Right ventricle myocardium superior (tissue), 1 donor: Measurements from ENCODE around the gene LPP. TPM values are rescaled to one million over a fixed set of nuclear protein-coding genes. Genes with fewer than 3 reads are reported as not detected.

Experiments used
- ATAC-seq: fragments of 200-7000 bp; cut with Tn5 transposase; one replicate; pipeline ENCODE4 v1.9.1; 2020; ENCODE audit warnings: mild to moderate bottlenecking; ENCODE audit not compliant: poor library complexity
- DNase-seq: peaks from one replicate; pipeline ENCODE4 v3.0.0-alpha.2; 2020
- intact Hi-C: fragments of 100-400 bp; cut with DNase I; formaldehyde crosslinking; loops from one replicate; pipeline ENCODE4 v1.11.2; 2022
- total RNA-seq: library from RNA; stranded (reverse); fragmentation: NEBNext Ultra II Directional; extraction: Animal tissue kit (Norgen Biotek cat#: 25700); gene quantifications from one replicate; pipeline ENCODE4 v1.2.1, GENCODE V29; 2021
- donor health status: DM: no; HTN: yes; CAD: no; lungs with severe emphysema.

The LPP gene
- total RNA-seq, 1 donor from 2014 or later: 92.9 TPM

DNA sequence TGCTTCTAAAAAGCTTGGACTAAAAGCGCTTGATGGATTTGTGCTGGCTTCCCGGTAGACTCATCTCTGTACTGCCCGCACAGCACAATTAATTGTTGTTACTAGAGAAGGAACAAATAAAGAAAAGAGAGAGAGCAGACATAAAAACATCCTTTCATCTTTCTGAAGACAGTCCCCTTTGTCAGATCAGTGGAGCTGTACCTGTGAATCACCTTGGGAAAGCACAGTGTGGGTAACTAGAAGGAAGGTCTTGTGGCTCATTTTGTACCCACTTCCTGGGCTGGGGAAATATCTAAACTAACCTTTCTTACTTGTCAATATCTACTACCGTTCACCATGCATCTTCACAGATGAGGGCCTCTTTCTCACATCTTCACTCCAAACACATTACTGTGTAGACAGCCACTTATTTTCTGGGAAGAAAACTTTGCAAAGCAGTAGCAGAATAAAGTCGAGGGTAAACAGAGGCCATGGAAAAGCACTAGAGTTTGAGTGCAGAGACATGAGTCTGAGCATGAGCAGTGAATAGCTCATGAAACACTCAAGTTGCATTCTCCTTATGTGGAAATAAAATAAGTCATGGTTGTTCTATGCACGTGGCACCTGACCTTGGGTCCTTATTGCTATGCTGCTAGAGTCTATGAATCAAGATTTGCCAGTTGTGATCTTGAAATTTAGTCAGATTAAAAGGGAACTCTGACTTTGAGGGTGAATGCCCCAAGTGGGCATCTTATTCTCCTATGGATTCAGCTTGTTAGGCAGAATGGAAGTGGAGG lies 169.3 kb downstream of the LPP start:
- DNase-seq (no peak), ATAC-seq (no peak)
- intact Hi-C loops: no loop called here

DNA sequence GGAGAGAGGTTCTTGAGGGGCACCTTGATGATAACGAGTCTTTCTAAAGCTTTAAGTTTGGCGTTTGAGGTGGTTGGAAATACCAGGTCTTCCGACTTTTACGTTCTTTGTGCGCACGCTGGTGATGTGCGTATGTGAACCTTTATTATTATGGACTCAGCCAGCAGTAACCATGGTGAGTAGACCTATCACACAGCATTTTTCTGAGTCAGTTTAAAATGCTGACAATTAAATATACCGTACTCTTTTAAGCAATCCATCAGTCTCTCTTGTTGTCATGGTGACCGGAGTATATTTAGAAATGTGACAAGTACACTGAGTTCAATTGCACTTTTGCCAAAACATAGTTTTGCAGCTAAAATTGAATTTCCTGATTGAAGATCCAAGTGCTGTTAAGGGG lies 172.2 kb downstream of the LPP start:
- intact Hi-C loops: no loop called here
- ATAC-seq (peak; percentile 72), DNase-seq (no peak)

- ATAC-seq: peak; percentile 69
- intact Hi-C loops: no loop called here
- DNase-seq: no peak
These were observed 173.0 kb downstream of the LPP start for GRCh38 chr3:188326968-188327367.

DNA sequence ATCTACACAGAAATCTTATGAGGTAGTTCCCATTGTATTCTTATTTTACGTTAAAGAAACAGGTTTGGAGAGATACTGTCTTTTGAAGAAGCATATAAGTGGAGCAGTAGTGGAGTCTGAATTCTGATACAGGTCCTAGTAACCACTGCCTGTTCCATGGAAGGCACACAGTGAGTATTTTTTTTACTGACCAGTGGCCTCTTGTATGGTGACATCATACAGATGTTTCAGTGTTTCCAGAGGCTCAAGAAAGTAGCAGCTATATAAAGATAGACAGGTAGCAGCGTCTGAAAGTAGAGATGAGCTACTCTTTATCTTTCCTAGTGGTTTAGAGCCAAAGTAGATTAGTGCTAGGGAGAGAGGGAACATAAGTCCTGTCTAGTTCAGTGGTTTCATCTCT lies 173.5 kb downstream of the LPP start:
- DNase-seq (no peak), ATAC-seq (peak; percentile 20)
- intact Hi-C loops: no loop called here

DNA sequence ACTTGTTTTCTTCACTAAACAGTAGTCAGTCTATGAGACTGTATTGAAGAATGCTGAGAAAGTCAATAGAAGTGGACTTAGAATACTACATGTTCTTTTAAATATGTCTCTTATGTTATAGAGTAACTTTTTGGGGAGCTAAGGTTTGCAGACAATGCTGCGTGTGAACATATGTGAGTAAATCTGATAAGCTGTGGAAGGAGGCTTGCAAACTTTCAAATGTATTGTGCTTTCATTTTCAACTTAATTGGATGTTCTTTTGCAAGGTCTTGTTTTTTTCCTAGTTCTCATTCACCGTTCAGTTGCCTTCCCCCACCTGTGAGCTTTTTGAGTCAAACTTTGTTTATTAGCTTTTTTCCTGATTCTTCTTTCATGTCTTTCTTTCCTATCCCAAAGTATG lies 176.2 kb downstream of the LPP start:
- DNase-seq: no peak
- no peak for ATAC-seq
- intact Hi-C loops: no loop called here

DNA sequence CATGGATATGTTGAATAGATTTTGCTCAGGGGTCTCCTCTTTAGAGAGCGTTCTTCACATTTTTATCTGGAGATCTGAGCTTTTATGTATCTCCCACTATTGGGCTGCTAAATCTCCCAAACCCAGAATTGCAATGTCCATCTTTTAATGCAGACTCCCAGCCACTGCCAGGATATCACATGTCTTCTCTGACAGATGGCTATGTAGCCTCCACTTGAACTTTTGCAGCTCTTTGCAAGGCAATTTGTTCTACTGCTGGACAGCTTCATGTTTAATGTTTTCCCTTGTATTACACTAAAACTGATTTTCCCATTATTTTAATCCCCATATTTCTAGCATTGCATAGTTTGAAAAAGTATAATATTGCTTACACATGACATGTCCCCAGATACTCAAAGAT lies 177.2 kb downstream of the LPP start:
- DNase-seq (no peak), ATAC-seq (no peak)
- intact Hi-C loops: no loop called here

DNA sequence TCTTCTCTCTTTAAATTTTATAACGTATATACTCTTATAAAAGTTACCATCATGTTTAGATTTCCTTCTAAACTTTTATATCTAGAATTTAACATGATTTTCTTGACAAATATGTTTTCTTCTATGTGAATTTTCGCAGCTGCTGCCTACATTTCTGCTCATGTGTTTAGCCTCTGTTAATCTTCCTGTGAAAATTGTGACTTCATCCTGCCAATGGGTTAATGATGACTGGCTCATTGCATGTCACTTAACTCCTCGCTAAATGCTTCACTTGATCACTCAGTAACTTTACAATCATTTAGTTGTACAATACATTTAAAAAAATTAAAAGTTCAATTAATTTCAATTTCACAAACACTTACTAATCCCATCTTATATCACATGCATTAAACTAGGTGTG lies 178.1 kb downstream of the LPP start:
- no peak for DNase-seq
- intact Hi-C loops: no loop called here
- ATAC-seq: no peak

DNA sequence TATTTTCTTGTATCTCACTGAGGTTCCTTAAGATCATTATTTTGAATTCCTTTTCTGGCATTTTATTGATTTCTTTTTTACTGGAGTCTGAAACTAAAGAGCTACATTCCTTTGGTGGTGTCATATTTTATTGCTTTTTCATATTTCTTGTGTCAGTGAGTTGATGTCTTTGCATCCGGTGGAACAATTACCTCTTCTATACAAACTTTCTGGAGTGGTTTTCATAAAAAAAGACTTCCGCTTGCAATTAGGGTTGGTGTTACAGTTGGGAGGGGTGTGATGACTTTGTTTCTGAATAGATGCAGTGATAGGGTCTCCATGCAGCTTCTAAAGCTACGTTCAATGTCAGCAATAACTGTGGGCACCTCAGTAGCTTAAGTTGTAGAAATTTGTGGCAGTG lies 181.7 kb downstream of the LPP start:
- DNase-seq (no peak), ATAC-seq (no peak)
- intact Hi-C loops: no loop called here

DNA sequence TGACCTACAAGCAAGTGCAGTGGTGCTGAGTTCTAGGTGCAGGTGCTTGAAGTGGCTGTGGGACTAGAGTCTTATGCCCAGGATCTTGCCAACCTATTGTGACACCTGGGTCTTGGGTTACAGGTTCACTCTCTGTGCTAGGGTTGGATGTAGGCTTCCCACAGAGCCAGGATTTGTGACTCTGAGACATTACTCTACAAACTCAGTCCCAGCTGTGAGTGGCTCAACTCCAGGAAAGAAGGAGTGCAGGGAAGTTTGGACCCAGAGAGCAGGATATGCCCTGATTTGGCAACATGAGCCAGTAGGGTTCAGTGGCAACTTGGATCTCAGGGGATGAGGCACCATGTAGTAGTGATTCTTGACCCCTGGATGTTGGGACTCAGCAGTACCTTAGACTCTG lies 182.2 kb downstream of the LPP start:
- ATAC-seq: no peak

GRCh38 chr3:188337232-188337631 lies 183.3 kb downstream of the LPP start:
- DNase-seq: no peak
- ATAC-seq: no peak
- intact Hi-C loops: no loop called here

More for the DNA sequence above, 182.2 kb downstream of the LPP start:
- DNase-seq: no peak
- intact Hi-C loops: no loop called here

DNA sequence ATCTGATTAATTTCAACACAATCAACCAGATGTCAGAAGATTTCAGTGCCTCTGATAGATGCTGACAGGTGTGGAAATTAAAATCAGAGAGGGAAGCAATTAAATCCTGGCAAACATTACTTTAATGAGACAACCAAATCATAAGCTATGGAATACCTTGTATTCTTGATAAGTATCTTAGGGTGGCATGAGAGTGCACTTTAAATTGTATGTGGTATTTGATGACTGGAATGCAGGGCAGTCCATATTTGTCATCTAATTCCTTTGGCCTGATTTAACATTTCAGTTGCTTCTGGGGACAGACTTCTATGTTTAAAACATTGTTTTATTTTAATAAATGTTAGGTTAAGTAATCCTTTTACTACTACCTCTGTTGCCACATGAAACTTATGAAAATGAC lies 184.1 kb downstream of the LPP start:
- DNase-seq: no peak
- no peak for ATAC-seq
- intact Hi-C loops: no loop called here

GRCh38 chr3:188339410-188340295 lies 185.7 kb downstream of the LPP start:
- ATAC-seq (no peak), DNase-seq (no peak)
- intact Hi-C loops: loop anchor here (10.0 kb wide), 2 partner anchors 185 to 595 kb away; partner anchors contain the start of genes BCL6 and LPP

DNA sequence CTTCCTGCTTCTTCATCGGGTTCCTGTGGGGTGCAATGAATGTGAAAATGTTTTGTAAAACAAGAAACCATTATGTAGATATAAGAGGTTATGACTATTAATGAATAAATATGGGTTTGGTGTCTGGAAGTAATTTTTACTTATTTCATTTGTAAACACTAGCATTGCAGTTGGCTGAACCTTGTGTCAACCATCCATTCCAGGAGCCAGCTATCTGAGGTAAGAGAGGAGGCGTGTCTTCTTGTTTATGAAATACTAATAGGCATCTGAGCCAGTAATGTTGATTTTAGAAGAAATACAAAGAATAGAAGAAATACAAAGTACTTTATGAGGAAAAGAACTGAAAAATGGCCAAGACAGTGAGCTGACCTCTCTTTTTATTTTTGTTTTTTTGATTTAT lies 187.5 kb downstream of the LPP start:
- no peak for ATAC-seq
- no peak for DNase-seq
- intact Hi-C loops: loop anchor here (10.0 kb wide), 2 partner anchors 187 to 597 kb away; partner anchors contain the start of genes BCL6 and LPP

GRCh38 chr3:188342991-188343732 lies 189.2 kb downstream of the LPP start:
- ATAC-seq: peak; percentile 84
- DNase-seq: peak; percentile 58
- intact Hi-C loops: loop anchor here (10.0 kb wide), 2 partner anchors 188 to 598 kb away; partner anchors contain the start of genes BCL6 and LPP

DNA sequence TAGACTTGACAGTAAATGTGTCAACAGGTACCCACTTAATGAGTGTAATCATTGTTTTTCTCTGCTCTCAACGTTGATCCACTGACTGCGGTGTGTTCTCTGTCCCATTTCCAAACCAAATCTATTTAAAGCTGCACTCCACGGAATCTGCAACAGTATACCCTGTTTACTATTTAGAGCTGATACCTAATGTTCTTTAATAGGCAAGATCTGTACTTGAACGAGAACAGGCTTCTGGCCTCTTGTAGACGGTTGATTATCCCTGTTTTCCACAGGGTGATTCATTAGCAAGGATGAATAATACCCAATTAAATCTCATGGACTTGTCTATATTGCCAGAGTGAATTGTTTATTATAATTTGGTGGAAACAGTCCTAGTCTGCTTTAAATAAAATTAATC lies 189.9 kb downstream of the LPP start:
- intact Hi-C loops: loop anchor here (10.0 kb wide), 2 partner anchors 189 to 599 kb away; partner anchors contain the start of genes BCL6 and LPP
- ATAC-seq (peak; percentile 86), DNase-seq (no peak)

- no peak for DNase-seq
- intact Hi-C loops: loop anchor here (10.0 kb wide), 2 partner anchors 190 to 600 kb away; partner anchors contain the start of genes BCL6 and LPP
- no peak for ATAC-seq
These were observed 191.3 kb downstream of the LPP start for GRCh38 chr3:188345223-188345622.

DNA sequence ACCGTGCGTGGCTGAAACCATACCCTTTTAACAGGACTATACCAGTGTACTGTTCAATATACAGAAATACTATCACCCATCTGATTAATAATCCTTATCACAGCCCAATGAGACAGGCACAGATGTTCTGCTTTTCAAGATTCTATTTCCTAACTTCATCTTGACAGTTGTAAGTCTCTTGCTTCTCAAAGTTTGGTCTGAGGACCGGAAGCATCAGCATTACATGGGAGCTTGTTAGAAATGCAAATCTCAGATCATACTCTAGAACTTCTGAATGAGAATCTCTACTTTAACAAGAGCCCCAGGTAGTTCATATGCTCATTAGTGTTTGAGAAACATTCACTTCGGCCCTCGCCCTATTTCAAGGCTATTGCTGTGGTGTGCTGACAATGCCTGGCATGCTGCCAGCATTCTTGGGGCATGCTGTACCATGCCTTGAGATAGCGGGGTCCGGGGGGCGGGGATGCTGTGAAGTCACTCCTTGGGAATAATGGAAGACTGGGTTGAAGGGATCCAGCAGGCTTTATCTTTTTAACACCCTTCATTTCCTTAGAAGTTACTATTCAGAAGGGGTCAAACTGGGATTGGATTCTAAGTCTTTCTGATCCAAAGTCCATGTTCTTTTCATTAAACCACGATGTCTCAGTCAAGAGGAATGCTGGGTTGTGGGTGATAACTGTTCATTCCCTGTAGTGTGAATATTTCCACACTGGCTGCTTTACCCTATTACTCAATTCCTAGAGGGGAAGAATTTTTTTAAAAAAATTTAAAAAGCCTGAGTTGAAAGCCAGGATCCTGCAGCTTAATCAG lies 194.7 kb downstream of the LPP start:
- intact Hi-C loops: loop anchor here (10.0 kb wide), 2 partner anchors 194 to 604 kb away; partner anchors contain the start of genes BCL6 and LPP
- DNase-seq (peak; percentile 89), ATAC-seq (peak; percentile 75)

GRCh38 chr3:188349351-188349901 lies 195.5 kb downstream of the LPP start:
- DNase-seq: no peak
- intact Hi-C loops: loop anchor here (10.0 kb wide), 2 partner anchors 195 to 605 kb away; partner anchors contain the start of genes BCL6 and LPP
- ATAC-seq: peak; percentile 37
